ENCODE measurements around the gene NECAB2. TPM values are rescaled to one million over a fixed set of nuclear protein-coding genes. Genes with fewer than 3 reads are reported as not detected.

NECAB2 gene
- total and polyA plus RNA-seq, 7 donors = 0.34 to 3.1 (median 1.8) TPM; not detected in 4

- TF ChIP-seq POLR2A (IDR thresholded peaks at IDR 0.05) (no peak), POLR2AphosphoS5 (IDR thresholded peaks at IDR 0.05) (no peak), CTCF (IDR thresholded peaks at IDR 0.05) (no peak), EP300 (IDR thresholded peaks at IDR 0.05) (no peak)
- no peaks in the 10 kb centered on the region for H3K36me3 ChIP-seq
- intact Hi-C loops (cut with DNase I) = loop anchor here (2.0 to 10.0 kb wide), 3 partner anchors 54 to 532 kb away; partner anchors contain the start of genes HSBP1 and MLYCD
- 6 to 36% methylated on average over 8 of the region's 8 CpGs for WGBS, 2 donors
- peak overlapping the region; percentile 89 to 93 (median 91) for H3K27ac ChIP-seq
- no peaks in the 10 kb centered on the region for H3K9me3 ChIP-seq
- peak overlapping the region in 3 of 4 donors; percentile 54 to 62 (median 60) for H3K4me3 ChIP-seq
- DNase-seq = no peak
- peaks cover 0 to 37% (median 29%) of the 10 kb centered on the region in 4 donors for H3K4me1 ChIP-seq
- no peaks in the 10 kb centered on the region for H3K27me3 ChIP-seq
Observed at GRCh38 chr16:83952587-83952939, 15.5 kb upstream of the NECAB2 start.

GRCh38 chr16:83952940-83953795, 14.9 kb upstream of the NECAB2 start, which contains the start of gene OSGIN1:
Gene OSGIN1, plus strand, starts transcription at chr16:83953240. Its CDS starts 4,432 bp downstream, at chr16:83957672.
- 1 to 8% methylated on average over 30 of the region's 30 CpGs for WGBS, 2 donors
- TF ChIP-seq POLR2AphosphoS5 (IDR thresholded peaks at IDR 0.05) = peak; percentile 86 to 95 (median 88)
- peak in 3 of 4 donors; percentile 40 to 78 (median 63) for TF ChIP-seq EP300 (IDR thresholded peaks at IDR 0.05)
- peak; percentile 77 to 90 for TF ChIP-seq POLR2A (IDR thresholded peaks at IDR 0.05)
- no peak for TF ChIP-seq CTCF (IDR thresholded peaks at IDR 0.05)
- Histone ChIP-seq H3K9me3 (no peaks in the 10 kb centered on the region), H3K4me1 (peaks cover 0 to 37% (median 29%) of the 10 kb centered on the region in 4 donors), H3K36me3 (peaks cover 0 to 3% (median 1%) of the 10 kb centered on the region in 4 donors), H3K27ac (peak within 1 kb of the TSS; percentile 89 to 93 (median 91)), H3K27me3 (no peaks in the 10 kb centered on the region), H3K4me3 (peak within 1 kb of the TSS; percentile 36 to 62 (median 57))
- intact Hi-C loops (cut with DNase I) = loop anchor here (2.0 to 10.0 kb wide), 3 partner anchors 54 to 532 kb away; partner anchors contain the start of genes HSBP1 and MLYCD
- DNase-seq = peak; percentile 98

- Histone ChIP-seq H3K27ac (peak overlapping the region; percentile 89 to 93 (median 91)), H3K27me3 (no peaks in the 10 kb centered on the region), H3K36me3 (peaks cover 0 to 10% (median 3%) of the 10 kb centered on the region in 4 donors), H3K9me3 (no peaks in the 10 kb centered on the region), H3K4me1 (peaks cover 0 to 37% (median 29%) of the 10 kb centered on the region in 4 donors), H3K4me3 (peak overlapping the region; percentile 36 to 62 (median 57))
- DNase-seq = no peak
- intact Hi-C loops (cut with DNase I) = loop anchor here (2.0 to 10.0 kb wide), 4 partner anchors 55 to 531 kb away; partner anchors contain the start of genes HSBP1 and MLYCD
- no peak for TF ChIP-seq POLR2AphosphoS5 (IDR thresholded peaks at IDR 0.05)
- peak in 3 of 4 experiments; percentile 26 to 50 (median 28) for TF ChIP-seq CTCF (IDR thresholded peaks at IDR 0.05)
- no peak for TF ChIP-seq POLR2A (IDR thresholded peaks at IDR 0.05)
- TF ChIP-seq EP300 (IDR thresholded peaks at IDR 0.05) = no peak
- WGBS, 2 donors = 6 to 32% methylated on average over 19 of the region's 19 CpGs
Observed at GRCh38 chr16:83953796-83954576, 14.1 kb upstream of the NECAB2 start.

GRCh38 chr16:83954577-83955016, 13.4 kb upstream of the NECAB2 start:
- peak overlapping the region; percentile 89 to 93 (median 91) for H3K27ac ChIP-seq
- peak; percentile 82 for DNase-seq
- WGBS, 2 donors = 41 to 59% methylated on average over 9 of the region's 9 CpGs
- intact Hi-C loops (cut with DNase I) = loop anchor here (2.0 to 10.0 kb wide), 4 partner anchors 108 to 530 kb away; partner anchors contain the start of genes HSBP1 and TAF1C
- no peaks in the 10 kb centered on the region for H3K27me3 ChIP-seq
- TF ChIP-seq POLR2AphosphoS5 (IDR thresholded peaks at IDR 0.05) (peak in 1 of 4 donors; percentile 58), EP300 (IDR thresholded peaks at IDR 0.05) (no peak)
- no peak overlapping the region for H3K4me3 ChIP-seq
- peaks cover 0 to 16% (median 6%) of the 10 kb centered on the region in 4 donors for H3K36me3 ChIP-seq
- H3K9me3 ChIP-seq = no peaks in the 10 kb centered on the region
- peaks cover 0 to 37% (median 29%) of the 10 kb centered on the region in 4 donors for H3K4me1 ChIP-seq
